Neuronal stem cell (in vitro differentiated cells): ENCODE measurements around the gene LMF1.
A peak's percentile ranks its signal among the peaks of the same experiment; 100 is the strongest.

Source experiments
- DNase-seq: peaks from one replicate; pipeline ENCODE4 v3.0.0-alpha.2; 2013; ENCODE audit warnings: low spot score
- H2AFZ ChIP-seq: one replicate; pipeline ENCODE4 v1.6.1; 2013; ENCODE audit warnings: mild to moderate bottlenecking, low read length, inconsistent platforms
- H2AK5ac ChIP-seq: 2 replicates; pipeline ENCODE4 v1.6.1; 2013; ENCODE audit warnings: low read depth, mild to moderate bottlenecking, inconsistent platforms, low read length, moderate library complexity, mixed read lengths
- H2BK120ac ChIP-seq: 2 replicates; pipeline ENCODE4 v1.6.1; 2013; ENCODE audit warnings: low read depth, mild to moderate bottlenecking, inconsistent platforms, low read length, moderate library complexity, mixed read lengths
- H2BK12ac ChIP-seq: one replicate; pipeline ENCODE4 v1.6.1; 2013; ENCODE audit warnings: low read length, inconsistent platforms
- H2BK15ac ChIP-seq: 2 replicates; pipeline ENCODE4 v1.6.1; 2013; ENCODE audit warnings: mild to moderate bottlenecking, low read length, inconsistent platforms, mixed read lengths
- H2BK5ac ChIP-seq: one replicate; pipeline ENCODE4 v1.6.1; 2013; ENCODE audit warnings: inconsistent platforms, mild to moderate bottlenecking, low read length, moderate library complexity
- H3K14ac ChIP-seq: one replicate; pipeline ENCODE4 v1.6.1; 2013; ENCODE audit warnings: low read length, inconsistent platforms
- H3K18ac ChIP-seq: 2 replicates; pipeline ENCODE4 v1.6.1; 2013; ENCODE audit warnings: low read length, inconsistent platforms
- H3K23ac ChIP-seq: 2 replicates; pipeline ENCODE4 v1.6.1; 2013; ENCODE audit warnings: low read depth, mild to moderate bottlenecking, mixed read lengths, low read length, inconsistent platforms; ENCODE audit not compliant: poor library complexity
- H3K27ac ChIP-seq: replicated peaks from 3 replicates; pipeline ENCODE4 v1.5.1; 2013; ENCODE audit warnings: low read length, inconsistent platforms
- H3K27me3 ChIP-seq, 3 experiments: 2 replicates each; pipeline ENCODE4 v1.6.1; 2013; ENCODE audit warnings: low read length in 3 of 3, mild to moderate bottlenecking in 2 of 3, inconsistent platforms in 1 of 3, low read depth in 1 of 3, mixed read lengths in 1 of 3, moderate library complexity in 1 of 3; ENCODE audit not compliant: control insufficient read depth in 3 of 3, insufficient read depth in 3 of 3
- H3K36me3 ChIP-seq, 2 donors: replicated peaks in 1 of 2; 2 replicates each; pipeline ENCODE4 v1.6.1; 2013; ENCODE audit warnings: low read length in 2 of 2; ENCODE audit not compliant: control insufficient read depth in 2 of 2, insufficient read depth in 2 of 2
- H3K4ac ChIP-seq: 2 replicates; pipeline ENCODE4 v1.6.1; 2013; ENCODE audit warnings: inconsistent platforms, mild to moderate bottlenecking, low read length, moderate library complexity
- H3K4me1 ChIP-seq, 2 donors: 1 replicate in 1 of 2; 2 replicates in 1 of 2; pipeline ENCODE4 v1.6.1; 2013; ENCODE audit warnings: low read length in 2 of 2, low read depth in 1 of 2; ENCODE audit not compliant: control insufficient read depth in 2 of 2, insufficient read depth in 1 of 2
- H3K4me2 ChIP-seq: one replicate; pipeline ENCODE4 v1.6.1; 2013; ENCODE audit warnings: mild to moderate bottlenecking, low read length, inconsistent platforms; ENCODE audit not compliant: insufficient read depth, poor library complexity, severe bottlenecking
- H3K4me3 ChIP-seq, 2 donors: 2 replicates each; pipeline ENCODE4 v1.5.1; 2013; ENCODE audit warnings: low read length in 2 of 2, mild to moderate bottlenecking in 2 of 2, inconsistent platforms in 1 of 2, moderate library complexity in 1 of 2
- H3K79me1 ChIP-seq: one replicate; pipeline ENCODE4 v1.6.1; 2013; ENCODE audit warnings: low read depth, mild to moderate bottlenecking, inconsistent platforms, low read length, moderate library complexity
- H3K9ac ChIP-seq: one replicate; pipeline ENCODE4 v1.6.1; 2013; ENCODE audit warnings: mild to moderate bottlenecking, low read depth, low read length, inconsistent platforms; ENCODE audit not compliant: poor library complexity
- H3K9me3 ChIP-seq, 2 donors: replicated peaks in 1 of 2; 2 replicates each; pipeline versions ENCODE3 to v1.6.1; 2013; ENCODE audit warnings: low read length in 2 of 2, mild to moderate bottlenecking in 2 of 2, inconsistent platforms in 1 of 2, low read depth in 1 of 2, mixed read lengths in 1 of 2, moderate library complexity in 1 of 2; ENCODE audit not compliant: control insufficient read depth in 2 of 2, insufficient read depth in 1 of 2
- H4K8ac ChIP-seq: one replicate; pipeline ENCODE4 v1.6.1; 2013; ENCODE audit warnings: low read depth, mild to moderate bottlenecking, inconsistent platforms, low read length, moderate library complexity
- H4K91ac ChIP-seq: one replicate; pipeline ENCODE4 v1.6.1; 2013; ENCODE audit warnings: low read length, low read depth, mild to moderate bottlenecking, inconsistent platforms; ENCODE audit not compliant: poor library complexity
- WGBS, 2 donors: extraction: QIAGEN DNeasy Blood & Tissue Kit; methylation state at CpG; one replicate each; pipeline ENCODE4 v1.1.7; 2013; ENCODE audit warnings: missing lambda C conversion rate in 2 of 2, mixed read lengths in 1 of 2; ENCODE audit not compliant: insufficient read length in 2 of 2, insufficient replicate concordance in 1 of 2; ENCODE audit errors: extremely low coverage in 2 of 2; 5-methylcytosine and 5-hydroxymethylcytosine counted together

Gene LMF1

DNA sequence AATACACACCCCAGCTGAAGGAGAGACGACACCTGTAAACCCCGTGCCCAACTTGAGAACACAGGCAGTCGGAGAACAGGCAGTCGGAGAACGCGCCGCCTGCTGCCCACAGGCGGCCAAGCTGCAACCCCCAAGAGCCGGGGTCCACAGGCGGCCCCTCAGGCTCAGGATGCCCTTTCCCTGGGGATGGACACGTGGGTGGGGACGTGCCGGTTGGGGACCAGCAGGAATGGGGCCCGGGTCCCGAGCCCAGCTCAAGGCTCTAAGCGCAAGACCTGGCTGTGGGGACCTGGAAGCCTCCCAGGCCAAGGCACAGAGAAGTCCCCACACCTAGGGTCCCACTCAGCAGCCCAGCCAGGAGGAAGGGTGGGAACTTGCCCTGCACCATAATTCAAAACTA is 90.8 kb downstream of the LMF1 start:
- no peaks in the 10 kb centered on the region for H3K4me1 ChIP-seq
- H3K27me3 ChIP-seq = no peaks in the 10 kb centered on the region
- no peaks in the 10 kb centered on the region for H3K36me3 ChIP-seq
- no peak overlapping the region for H2BK5ac ChIP-seq
- no peak overlapping the region for H2BK15ac ChIP-seq
- WGBS, 2 donors = no CpG with 5 or more reads among the region's 16 CpGs
- H2AK5ac ChIP-seq = no peak overlapping the region
- no peak overlapping the region for H4K8ac ChIP-seq
- H3K14ac ChIP-seq = peak overlapping the region; percentile 63
- H3K18ac ChIP-seq = peak overlapping the region; percentile 59
- H3K23ac ChIP-seq = no peak overlapping the region
- H3K4me3 ChIP-seq = no peak overlapping the region
- H2BK12ac ChIP-seq = no peak overlapping the region
- DNase-seq = no peak
- H3K4me2 ChIP-seq = no peak overlapping the region
- no peaks in the 10 kb centered on the region for H3K79me1 ChIP-seq
- H3K9ac ChIP-seq = no peak overlapping the region
- no peak overlapping the region for H2AFZ ChIP-seq
- H3K9me3 ChIP-seq = peaks cover 0 to 13% of the 10 kb centered on the region in 2 donors
- H3K27ac ChIP-seq = no peak overlapping the region
- no peak overlapping the region for H2BK120ac ChIP-seq
- no peak overlapping the region for H3K4ac ChIP-seq
- H4K91ac ChIP-seq = no peak overlapping the region

DNA sequence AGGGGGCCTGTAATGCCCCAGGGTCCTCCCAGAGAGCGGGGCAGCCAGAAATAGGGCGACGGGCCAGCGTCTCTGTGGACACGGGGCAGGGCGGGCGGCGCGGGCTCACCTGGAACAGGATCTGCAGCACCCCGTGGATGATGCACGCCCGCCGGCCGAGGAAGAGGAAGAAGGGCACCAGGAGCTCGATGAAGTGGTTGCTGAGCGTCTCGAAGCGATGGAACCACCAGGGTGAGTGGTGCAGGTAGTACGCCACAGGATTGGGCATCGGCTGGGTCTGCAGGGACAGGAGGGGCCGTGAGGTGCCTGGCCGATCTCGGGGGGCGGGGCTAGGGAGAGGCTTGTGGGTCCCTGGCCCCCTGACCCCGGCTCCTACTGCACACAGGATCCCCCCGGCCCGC is 91.3 kb downstream of the LMF1 start:
- no peaks in the 10 kb centered on the region for H3K36me3 ChIP-seq
- peaks cover 0 to 8% of the 10 kb centered on the region in 2 donors for H3K9me3 ChIP-seq
- H2AK5ac ChIP-seq = peak overlapping the region; percentile 63
- H2AFZ ChIP-seq = no peak overlapping the region
- H3K4me3 ChIP-seq = no peak overlapping the region
- peak overlapping the region; percentile 85 for H3K23ac ChIP-seq
- no peak overlapping the region for H3K9ac ChIP-seq
- no peaks in the 10 kb centered on the region for H3K27me3 ChIP-seq
- no peak overlapping the region for H3K4me2 ChIP-seq
- H3K79me1 ChIP-seq = no peaks in the 10 kb centered on the region
- no peak for DNase-seq
- no peak overlapping the region for H2BK120ac ChIP-seq
- peak overlapping the region; percentile 63 for H3K14ac ChIP-seq
- peak overlapping the region; percentile 48 for H3K18ac ChIP-seq
- no peaks in the 10 kb centered on the region for H3K4me1 ChIP-seq
- H3K27ac ChIP-seq = no peak overlapping the region
- no peak overlapping the region for H3K4ac ChIP-seq
- H2BK12ac ChIP-seq = no peak overlapping the region
- H4K8ac ChIP-seq = no peak overlapping the region
- H2BK15ac ChIP-seq = no peak overlapping the region
- no CpG with 5 or more reads among the region's 27 CpGs for WGBS, 2 donors
- no peak overlapping the region for H2BK5ac ChIP-seq
- H4K91ac ChIP-seq = no peak overlapping the region

GRCh38 chr16:878886-879285 is 91.9 kb downstream of the LMF1 start:
- Histone ChIP-seq H2AFZ (no peak overlapping the region), H3K9me3 (peaks cover 0 to 2% of the 10 kb centered on the region in 2 donors), H3K4ac (no peak overlapping the region), H3K4me1 (no peaks in the 10 kb centered on the region), H3K79me1 (no peaks in the 10 kb centered on the region), H3K23ac (no peak overlapping the region), H3K36me3 (no peaks in the 10 kb centered on the region), H4K91ac (no peak overlapping the region), H3K18ac (no peak overlapping the region), H3K9ac (no peak overlapping the region), H3K14ac (no peak overlapping the region), H3K4me2 (no peak overlapping the region), H2BK120ac (no peak overlapping the region), H2BK12ac (no peak overlapping the region), H3K4me3 (no peak overlapping the region), H2BK15ac (no peak overlapping the region), H2AK5ac (peak overlapping the region; percentile 63), H2BK5ac (no peak overlapping the region), H3K27me3 (no peaks in the 10 kb centered on the region), H3K27ac (no peak overlapping the region), H4K8ac (no peak overlapping the region)
- WGBS, 2 donors = no CpG with 5 or more reads among the region's 14 CpGs
- no peak for DNase-seq

- H2AFZ ChIP-seq = no peak overlapping the region
- peak overlapping the region; percentile 5 for H3K18ac ChIP-seq
- no peaks in the 10 kb centered on the region for H3K79me1 ChIP-seq
- H3K4ac ChIP-seq = no peak overlapping the region
- H2BK5ac ChIP-seq = no peak overlapping the region
- H3K27me3 ChIP-seq = no peaks in the 10 kb centered on the region
- no peaks in the 10 kb centered on the region for H3K9me3 ChIP-seq
- peak overlapping the region in 1 of 2 donors; percentile 14 for H3K4me3 ChIP-seq
- no peak overlapping the region for H3K4me2 ChIP-seq
- no peak overlapping the region for H2BK12ac ChIP-seq
- H3K36me3 ChIP-seq = no peaks in the 10 kb centered on the region
- H3K27ac ChIP-seq = no peak overlapping the region
- H3K9ac ChIP-seq = no peak overlapping the region
- no peak overlapping the region for H4K91ac ChIP-seq
- H2BK120ac ChIP-seq = no peak overlapping the region
- H3K14ac ChIP-seq = no peak overlapping the region
- no peak for DNase-seq
- H3K4me1 ChIP-seq = no peaks in the 10 kb centered on the region
- H4K8ac ChIP-seq = no peak overlapping the region
- no peak overlapping the region for H2AK5ac ChIP-seq
- H2BK15ac ChIP-seq = no peak overlapping the region
- no peak overlapping the region for H3K23ac ChIP-seq
- WGBS, 2 donors = no CpG with 5 or more reads among the region's 44 CpGs
Measured at GRCh38 chr16:878072-878784, 92.6 kb downstream of the LMF1 start.
